ENCODE measurements around the gene SRMS.

- TF ChIP-seq CTCF (IDR thresholded peaks at IDR 0.05), result no peak
- TF ChIP-seq EZH2 (IDR thresholded peaks at IDR 0.05), result no peak
- no peak for TF ChIP-seq EZH2phosphoT487 (IDR thresholded peaks at IDR 0.05)
Observed at GRCh38 chr20:63549019-63549418, 1.5 kb upstream of the SRMS start.

Measured in neural progenitor cell (in vitro differentiated cells).